ES-I3 (cell line): ENCODE measurements around the gene LSM8.
A peak's percentile ranks its signal among the peaks of the same experiment; 100 is the strongest.

Experiments used
- H3K36me3 ChIP-seq: 2 replicates; pipeline ENCODE4 v1.6.1; 2013; ENCODE audit warnings: mild to moderate bottlenecking, low read length, control low read depth, moderate library complexity; ENCODE audit not compliant: insufficient read depth
- H3K4me1 ChIP-seq: 2 replicates; pipeline ENCODE4 v1.6.1; 2013; ENCODE audit warnings: mild to moderate bottlenecking, control low read depth, low read length; ENCODE audit not compliant: insufficient read depth
- H3K9ac ChIP-seq: 2 replicates; pipeline ENCODE4 v1.6.1; 2013; ENCODE audit warnings: low read depth, mild to moderate bottlenecking, low read length, moderate library complexity
- H3K9me3 ChIP-seq: 2 replicates; pipeline ENCODE4 v1.6.1; 2013; ENCODE audit warnings: mild to moderate bottlenecking, low read length, moderate library complexity; ENCODE audit not compliant: control insufficient read depth, insufficient read depth

LSM8 gene

DNA sequence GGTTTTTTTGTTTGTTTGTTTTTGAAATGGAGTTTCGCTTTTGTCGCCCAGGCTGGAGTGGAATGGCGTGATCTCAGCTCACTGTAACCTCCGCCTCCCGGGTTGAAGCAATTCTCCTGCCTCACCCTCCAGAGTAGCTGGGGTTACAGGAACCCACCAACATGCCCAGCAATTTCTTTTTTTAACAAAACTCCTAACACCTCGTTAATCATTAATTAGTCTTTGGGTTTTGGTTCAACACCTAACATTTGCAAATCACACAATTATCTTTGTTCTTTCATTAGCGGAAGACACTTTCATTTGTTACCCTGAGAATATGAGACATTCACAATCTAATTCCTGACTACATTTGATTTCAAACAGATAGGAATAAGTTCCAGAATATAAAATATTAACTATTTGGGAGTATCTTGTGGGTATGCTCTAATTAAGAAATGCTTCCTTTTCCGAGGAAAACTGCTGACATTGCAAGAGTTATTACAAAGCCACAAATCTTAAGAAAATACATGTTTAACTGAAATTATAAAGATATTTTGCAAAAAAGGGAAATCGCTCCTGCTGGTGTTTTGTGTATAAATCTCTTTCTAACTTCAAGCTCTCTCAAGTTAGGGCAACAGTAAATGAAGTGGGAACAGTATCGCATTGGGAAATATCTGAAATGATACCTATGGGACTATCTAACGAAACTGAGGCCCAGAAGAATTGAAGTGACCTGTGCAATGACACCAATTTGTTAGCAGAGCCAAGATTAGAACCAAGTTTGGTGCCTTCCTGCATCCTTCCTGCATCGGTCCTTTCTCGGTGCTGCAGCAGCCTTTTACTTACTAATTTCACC, 1.2 kb upstream of the LSM8 start:
- H3K36me3 ChIP-seq, result no peaks in the 10 kb centered on the region

DNA sequence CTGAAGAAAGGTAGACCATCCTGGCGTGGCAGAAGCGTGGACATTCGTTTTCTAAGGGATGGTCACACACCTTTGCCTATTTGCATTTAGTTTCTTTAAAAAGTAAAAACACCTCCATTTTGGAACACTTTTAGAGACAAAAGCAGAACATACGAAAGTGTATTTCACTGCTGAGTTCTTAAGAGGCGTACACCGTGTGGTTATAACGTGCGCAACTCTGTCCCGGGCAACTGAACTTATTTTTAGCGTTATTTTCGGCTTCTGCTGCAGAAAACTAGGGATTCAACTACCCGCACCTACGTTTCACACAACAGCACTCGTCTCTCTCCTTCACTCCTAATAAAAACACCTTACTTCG, 557 bp upstream of the LSM8 start:
- H3K9me3 ChIP-seq, result no peaks in the 10 kb centered on the region
- H3K36me3 ChIP-seq, result no peaks in the 10 kb centered on the region
- H3K4me1 ChIP-seq, result 0 out of 2 replicates have a peak, but pooled peaks cover 3% of the 10 kb centered on the region
- peak overlapping the region; percentile 96 for H3K9ac ChIP-seq

More for the DNA sequence above, 1.2 kb upstream of the LSM8 start:
- H3K9ac ChIP-seq, result peak overlapping the region; percentile 96
- 0 out of 2 replicates have a peak, but pooled peaks cover 3% of the 10 kb centered on the region for H3K4me1 ChIP-seq
- H3K9me3 ChIP-seq, result no peaks in the 10 kb centered on the region

DNA sequence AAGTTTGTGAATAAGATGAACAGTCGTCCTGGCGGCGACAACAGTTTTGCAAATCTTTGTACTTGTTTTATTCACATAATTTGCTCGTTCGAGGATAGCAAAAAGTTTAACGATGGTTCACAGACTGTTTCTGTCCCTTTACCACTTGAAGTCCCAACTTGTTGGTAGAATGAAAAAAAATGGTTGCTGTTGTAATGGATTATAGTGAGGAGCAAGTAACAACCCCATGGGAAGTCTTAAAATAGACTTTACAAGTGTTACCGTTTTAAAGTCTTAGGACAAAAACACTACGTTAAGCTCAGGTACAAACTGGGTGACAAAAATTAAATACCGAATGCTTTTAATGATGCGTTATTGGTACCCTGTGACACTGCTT, 589 bp downstream of the LSM8 start:
- H3K9me3 ChIP-seq, result no peaks in the 10 kb centered on the region
- 0 out of 2 replicates have a peak, but pooled peaks cover 3% of the 10 kb centered on the region for H3K4me1 ChIP-seq
- no peaks in the 10 kb centered on the region for H3K36me3 ChIP-seq
- peak overlapping the region; percentile 96 for H3K9ac ChIP-seq

DNA sequence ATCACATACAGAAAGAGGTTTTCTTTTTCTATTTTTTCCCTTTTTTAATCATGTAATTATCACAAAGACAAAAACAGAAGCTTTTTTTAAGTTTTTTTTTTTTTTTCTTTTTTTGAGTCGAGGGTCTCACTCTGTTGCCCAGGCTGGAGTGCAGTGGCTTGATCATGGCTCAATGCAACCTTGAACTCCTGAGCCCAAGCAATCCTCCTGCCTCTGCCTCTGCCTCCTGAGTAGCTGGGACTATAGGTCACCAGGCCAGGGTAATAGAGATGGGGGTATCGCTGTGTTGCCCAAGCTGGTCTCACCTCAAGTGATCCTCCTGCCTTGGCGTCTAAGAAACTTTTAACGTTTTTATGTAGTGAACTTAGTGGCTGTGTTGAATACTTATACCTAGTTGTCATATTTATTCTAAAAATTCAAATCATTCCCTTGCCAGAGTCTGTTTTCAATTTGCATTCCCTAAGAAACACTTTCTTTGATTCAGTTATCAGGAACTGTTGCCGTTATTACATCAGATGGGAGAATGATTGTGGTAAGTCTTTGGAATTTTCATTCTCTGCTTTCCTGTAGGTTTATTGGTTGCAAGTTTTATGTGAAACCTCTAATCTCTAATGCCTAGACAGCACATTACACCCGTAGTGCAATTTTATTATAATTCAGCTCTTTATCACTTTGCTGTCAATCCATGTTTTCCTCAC, 1.3 kb downstream of the LSM8 start:
- Histone ChIP-seq H3K9ac (peak overlapping the region; percentile 96), H3K36me3 (no peaks in the 10 kb centered on the region)

DNA sequence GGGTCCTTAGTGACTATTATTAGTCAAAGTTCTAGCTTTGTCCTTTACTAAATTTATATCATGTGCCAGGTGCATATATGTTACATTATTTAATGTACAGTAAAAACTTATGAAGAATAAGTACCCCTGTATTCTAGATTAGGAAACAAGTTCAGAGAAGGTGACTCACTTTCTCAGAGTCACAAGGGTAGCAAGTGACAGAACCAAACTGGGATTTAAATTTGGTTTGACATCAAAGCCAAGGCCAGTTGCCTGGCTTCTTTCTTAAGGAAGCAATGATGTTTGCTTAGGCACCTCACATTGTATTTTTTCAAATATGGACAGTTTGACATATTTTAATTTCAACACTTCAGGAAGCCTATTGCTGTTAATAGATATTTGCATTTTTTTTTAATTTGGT, 2.5 kb downstream of the LSM8 start:
- Histone ChIP-seq H3K9ac (no peak overlapping the region), H3K9me3 (no peaks in the 10 kb centered on the region), H3K4me1 (0 out of 2 replicates have a peak, but pooled peaks cover 3% of the 10 kb centered on the region), H3K36me3 (no peaks in the 10 kb centered on the region)

More for the DNA sequence above, 1.3 kb downstream of the LSM8 start:
- H3K4me1 ChIP-seq, result 0 out of 2 replicates have a peak, but pooled peaks cover 3% of the 10 kb centered on the region
- no peaks in the 10 kb centered on the region for H3K9me3 ChIP-seq

DNA sequence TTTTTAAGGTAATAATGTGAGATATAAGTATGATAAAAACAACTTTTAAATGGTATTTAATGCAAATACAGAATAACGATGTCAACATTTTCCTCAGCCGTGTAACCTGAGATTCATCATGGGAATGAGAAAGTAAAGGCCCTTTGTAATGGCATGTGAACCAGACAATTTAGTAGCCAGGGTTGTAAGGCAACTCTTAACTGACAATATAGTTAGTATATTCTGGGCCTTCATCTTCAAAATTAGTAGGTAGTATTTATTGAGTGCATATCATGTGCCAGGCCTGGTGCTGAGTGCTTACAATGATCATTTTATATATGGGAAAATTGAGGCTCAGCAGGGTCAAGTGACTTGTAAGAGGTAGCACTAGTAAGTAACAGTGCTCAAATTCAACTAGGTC, 10.6 kb downstream of the LSM8 start:
- H3K9me3 ChIP-seq, result no peaks in the 10 kb centered on the region
- H3K36me3 ChIP-seq, result no peaks in the 10 kb centered on the region

DNA sequence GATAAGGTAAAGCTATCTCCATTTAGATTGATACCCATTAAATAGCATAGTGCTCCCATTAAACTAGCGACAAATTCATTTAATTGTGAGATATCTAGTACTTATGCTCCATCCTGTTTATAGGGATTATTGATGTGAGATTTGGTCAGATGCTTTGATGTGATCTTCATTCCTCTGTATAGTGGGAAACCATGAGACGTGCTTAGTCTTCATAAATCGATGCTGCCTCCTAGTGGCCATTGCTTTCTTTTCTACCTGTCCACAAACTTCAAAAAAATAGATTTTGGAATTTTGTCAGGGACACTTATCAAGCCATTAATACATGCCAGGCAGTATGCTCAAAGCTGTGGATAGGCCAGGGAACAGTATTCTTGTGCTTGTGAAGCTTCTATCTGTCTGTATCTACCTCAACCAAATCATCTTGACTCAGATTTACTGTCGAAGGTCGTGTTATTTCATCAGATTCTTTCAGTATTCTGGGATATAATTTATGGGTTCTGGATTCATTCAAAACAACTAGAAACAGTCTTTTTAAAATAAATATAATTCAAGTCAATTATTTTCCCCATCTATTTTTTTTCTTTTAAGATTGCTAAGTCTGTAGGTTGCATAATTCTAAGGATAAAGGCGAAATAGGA, 12.0 kb downstream of the LSM8 start:
- Histone ChIP-seq H3K9ac (no peak overlapping the region), H3K4me1 (no peaks in the 10 kb centered on the region), H3K9me3 (no peaks in the 10 kb centered on the region), H3K36me3 (no peaks in the 10 kb centered on the region)

More for the DNA sequence above, 10.6 kb downstream of the LSM8 start:
- H3K9ac ChIP-seq, result no peak overlapping the region
- no peaks in the 10 kb centered on the region for H3K4me1 ChIP-seq

DNA sequence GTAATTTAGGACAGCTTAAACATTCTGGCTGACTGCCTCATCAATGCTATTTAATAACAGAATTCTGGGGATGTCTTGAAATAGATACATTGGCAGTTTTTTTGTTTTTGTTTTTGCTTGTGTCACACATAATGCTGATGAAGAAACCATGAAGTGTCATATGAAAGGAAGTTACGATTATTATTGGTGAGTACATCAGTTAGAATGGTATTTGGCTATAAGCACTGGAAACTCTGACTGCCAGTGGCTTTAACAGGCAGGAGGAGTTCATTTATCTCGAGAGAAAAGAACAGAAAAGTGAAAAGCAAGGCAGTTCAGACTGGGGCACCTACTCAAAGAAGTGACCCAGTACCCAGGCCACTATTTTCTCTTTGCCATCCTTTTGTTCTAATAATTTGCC, 18.1 kb downstream of the LSM8 start:
- Histone ChIP-seq H3K36me3 (no peaks in the 10 kb centered on the region), H3K9me3 (no peaks in the 10 kb centered on the region), H3K9ac (no peak overlapping the region), H3K4me1 (no peaks in the 10 kb centered on the region)

DNA sequence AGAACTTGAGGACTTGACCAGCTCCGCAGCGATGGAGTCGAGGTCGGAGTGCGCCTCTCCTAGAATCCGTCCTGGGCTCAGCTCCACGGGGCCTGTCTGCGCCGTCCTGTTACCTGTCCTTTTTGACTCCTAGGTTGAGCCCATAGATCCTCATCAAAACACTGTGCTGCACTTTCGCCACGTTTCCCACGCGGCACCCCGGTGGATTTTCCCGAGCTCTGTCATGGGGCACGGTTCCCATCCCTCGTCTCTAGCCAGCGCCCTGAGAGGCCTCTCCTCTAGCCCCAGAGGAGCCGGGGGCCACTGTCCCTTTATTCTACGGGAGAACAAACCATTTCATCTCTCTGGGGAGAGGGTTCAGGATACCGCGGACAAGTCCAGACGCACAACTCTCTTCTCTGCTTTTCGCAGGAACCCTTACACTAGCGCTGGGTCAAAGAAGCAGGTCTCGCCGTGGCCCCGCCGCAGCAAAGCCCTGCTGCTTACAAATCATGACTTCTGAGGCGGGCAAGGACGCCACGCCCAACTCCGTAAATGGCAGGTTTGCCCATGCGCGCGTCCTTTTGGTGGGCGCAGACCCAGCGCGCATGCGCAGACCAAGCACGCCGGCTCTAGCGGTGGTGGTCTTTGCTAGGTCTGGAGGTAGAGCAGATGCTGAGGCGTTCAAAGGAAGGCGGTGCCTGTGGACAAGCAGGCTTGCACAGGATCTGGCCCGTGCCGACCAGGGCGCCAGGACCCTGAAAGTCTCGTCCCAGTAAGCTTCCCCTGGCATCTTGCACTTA, 30.3 kb downstream of the LSM8 start:
- Histone ChIP-seq H3K9me3 (no peaks in the 10 kb centered on the region), H3K9ac (no peak overlapping the region), H3K36me3 (no peaks in the 10 kb centered on the region), H3K4me1 (no peaks in the 10 kb centered on the region)

DNA sequence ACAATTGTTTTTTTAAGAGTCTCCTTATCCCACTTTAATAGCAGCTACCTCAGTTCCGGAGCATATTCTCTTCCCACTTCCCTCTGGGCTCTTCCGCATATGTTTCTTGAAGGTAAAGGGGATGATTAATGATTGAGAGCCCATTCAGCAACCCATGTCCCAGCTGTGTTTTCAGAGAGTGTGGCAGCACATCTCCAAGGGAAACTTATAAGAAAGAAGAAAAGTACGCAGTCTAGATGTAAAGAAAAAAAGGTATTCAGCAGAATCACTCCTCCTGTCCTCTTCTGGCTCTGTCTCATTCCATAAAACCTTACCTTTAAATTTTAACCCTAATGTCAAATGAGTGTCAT, 30.8 kb downstream of the LSM8 start:
- no peak overlapping the region for H3K9ac ChIP-seq
- no peaks in the 10 kb centered on the region for H3K36me3 ChIP-seq
- no peaks in the 10 kb centered on the region for H3K4me1 ChIP-seq
- H3K9me3 ChIP-seq, result no peaks in the 10 kb centered on the region

DNA sequence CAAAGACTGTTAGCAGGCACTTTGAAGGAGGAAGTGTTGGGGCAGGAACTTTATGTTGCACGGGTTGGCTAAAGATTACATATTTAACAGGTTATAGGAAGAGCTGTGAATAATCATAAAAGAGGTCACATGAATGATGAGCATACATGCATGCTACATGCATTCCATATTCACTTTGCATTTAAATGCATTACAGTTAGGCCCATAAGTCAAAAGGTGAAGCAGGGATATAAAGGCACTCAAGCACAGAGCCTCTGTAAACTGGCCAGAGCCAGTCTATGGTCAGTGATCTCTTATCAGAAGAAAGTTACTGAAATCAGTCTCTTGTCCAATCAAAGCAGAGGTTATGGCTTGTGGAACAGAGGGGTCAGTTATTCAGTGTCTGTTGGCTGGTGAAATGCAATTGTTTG, 33.3 kb downstream of the LSM8 start:
- Histone ChIP-seq H3K36me3 (no peaks in the 10 kb centered on the region), H3K4me1 (no peaks in the 10 kb centered on the region), H3K9ac (no peak overlapping the region), H3K9me3 (no peaks in the 10 kb centered on the region)

DNA sequence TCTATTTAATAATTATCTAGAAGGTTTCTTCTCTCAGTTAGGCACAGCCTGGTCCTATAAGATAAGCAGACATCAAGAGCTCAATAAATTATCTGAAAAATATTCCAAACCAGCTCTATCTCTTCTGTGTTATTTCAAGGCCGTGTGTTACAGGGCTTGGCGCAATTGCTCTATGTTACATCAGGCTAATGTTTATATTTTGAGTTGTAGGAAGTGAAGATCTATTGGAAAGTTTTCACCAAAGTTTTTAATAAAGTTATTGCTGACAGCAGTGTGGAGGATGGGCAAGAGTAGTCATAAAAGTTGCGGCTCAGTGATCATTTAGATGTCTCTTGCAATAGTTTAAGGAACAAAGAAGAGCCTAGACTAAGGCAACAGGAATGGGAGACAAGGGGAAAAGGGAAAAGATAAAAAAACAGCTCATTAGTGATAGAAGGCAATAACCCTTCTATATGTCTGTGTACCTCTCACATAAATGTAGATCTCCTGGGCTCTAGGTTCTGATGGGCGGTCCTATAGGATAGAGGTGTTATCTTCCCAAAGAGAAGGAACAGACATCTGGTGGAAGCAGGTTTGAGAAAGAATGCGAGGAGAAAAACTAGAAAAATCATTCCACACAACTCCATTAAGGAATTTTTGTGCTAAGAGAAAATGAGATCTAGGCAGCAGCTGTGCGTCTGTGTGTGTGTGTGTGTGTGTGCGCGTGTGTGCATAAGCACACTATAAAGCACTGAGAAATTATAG, 34.6 kb downstream of the LSM8 start:
- no peaks in the 10 kb centered on the region for H3K9me3 ChIP-seq
- no peaks in the 10 kb centered on the region for H3K36me3 ChIP-seq
- no peaks in the 10 kb centered on the region for H3K4me1 ChIP-seq
- H3K9ac ChIP-seq, result no peak overlapping the region

DNA sequence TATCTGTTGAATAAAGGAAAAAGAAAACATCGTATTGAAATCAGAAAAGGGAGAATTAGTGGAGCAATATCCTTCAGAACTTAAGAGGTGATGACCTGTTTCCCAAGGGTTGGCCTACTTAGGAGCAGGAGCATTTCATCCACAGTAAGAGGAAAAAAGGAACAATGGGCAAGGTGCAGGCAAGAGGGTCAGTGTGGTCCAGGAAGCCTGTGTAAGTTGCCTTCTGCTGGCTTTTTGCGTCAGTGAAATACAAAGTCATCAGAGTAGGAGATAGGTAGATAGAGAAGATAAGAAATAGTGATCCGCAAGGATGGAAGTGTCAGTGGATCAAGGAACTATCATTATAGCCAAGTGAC, 35.2 kb downstream of the LSM8 start:
- Histone ChIP-seq H3K4me1 (no peaks in the 10 kb centered on the region), H3K36me3 (no peaks in the 10 kb centered on the region), H3K9me3 (no peaks in the 10 kb centered on the region), H3K9ac (no peak overlapping the region)

DNA sequence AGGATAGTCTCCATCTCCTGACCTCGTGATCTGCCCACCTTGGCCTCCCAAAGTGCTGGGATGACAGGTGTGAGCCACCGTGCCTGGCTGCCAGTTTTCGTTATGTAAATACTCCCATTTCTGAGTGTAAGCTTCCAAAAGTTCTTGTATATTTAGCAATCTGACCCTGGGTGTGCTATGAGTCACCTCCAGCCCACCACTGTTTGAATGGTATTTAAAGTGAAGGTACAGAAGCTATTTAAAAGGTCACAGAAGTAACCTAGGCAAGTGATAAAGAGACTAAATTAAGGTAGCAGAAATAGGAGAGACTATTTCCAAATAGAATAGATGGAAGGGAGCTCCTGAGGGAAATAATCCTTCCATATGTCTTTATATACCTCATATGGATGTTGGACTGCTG, 36.6 kb downstream of the LSM8 start:
- Histone ChIP-seq H3K4me1 (no peaks in the 10 kb centered on the region), H3K36me3 (no peaks in the 10 kb centered on the region), H3K9ac (no peak overlapping the region), H3K9me3 (no peaks in the 10 kb centered on the region)
